ENCODE data around the gene THOP1.

THOP1 gene

DNA sequence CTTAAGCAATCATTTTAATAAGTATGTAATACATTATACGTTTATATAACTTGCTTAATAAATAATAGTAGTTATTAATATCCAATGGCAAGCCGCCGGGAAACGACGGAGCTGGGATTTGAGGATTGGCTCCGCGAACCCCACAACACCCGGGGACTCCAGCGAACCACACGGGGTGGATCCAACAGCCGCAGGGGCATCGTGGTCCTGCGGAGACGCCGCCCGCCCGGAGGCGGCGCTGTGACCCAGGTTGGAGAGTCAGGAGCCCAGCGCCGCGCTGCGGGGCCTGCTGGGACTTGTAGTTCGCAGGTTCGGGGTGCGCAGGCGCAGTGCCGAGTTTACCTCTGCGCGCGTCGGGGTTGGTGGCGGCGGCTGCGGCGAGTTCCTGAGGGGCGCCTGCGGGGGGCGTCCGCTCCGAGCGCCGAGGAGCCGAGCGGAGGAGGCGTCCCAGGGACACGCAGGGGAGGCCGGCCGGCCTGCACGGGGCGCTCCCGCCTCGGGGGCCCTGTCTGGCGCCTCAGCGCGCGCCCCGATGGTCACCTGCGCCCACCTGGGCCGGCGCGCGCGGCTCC is 34.3 kb downstream of the THOP1 start, which contains the start of gene ZNF554:
ZNF554 (plus strand) TSS at position 329 of the 572 bp plus-strand sequence; CDS start at position 533, 204 bp downstream.
- peak; percentile 93 for DNase-seq

GRCh38 chr19:2820112-2820702 is 34.9 kb downstream of the THOP1 start:
- DNase-seq = peak in 1 of 2 experiments; percentile 18

DNA sequence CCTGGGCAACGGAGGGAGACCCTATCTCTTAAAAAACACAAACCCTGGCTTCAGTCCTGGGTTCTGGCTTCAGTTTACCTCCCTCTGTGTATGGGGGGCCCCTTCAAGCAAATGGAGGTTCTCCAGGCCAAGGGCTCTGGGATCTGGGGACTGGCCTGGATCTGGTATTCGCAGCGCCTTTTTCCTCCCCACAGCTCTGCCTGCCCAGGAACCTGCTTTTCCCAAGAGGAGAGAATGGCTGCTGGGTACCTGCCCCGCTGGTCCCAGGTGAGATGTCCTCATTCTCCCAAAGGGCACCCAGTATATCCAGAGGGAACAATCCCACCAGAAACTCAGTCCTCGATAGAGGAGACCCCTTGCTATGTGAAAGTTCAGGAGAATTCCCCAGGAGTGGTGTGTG is 37.5 kb downstream of the THOP1 start:
- no peak for DNase-seq

GRCh38 chr19:2823646-2824045 is 38.3 kb downstream of the THOP1 start:
- no peak for DNase-seq

GRCh38 chr19:2824129-2824528 is 38.8 kb downstream of the THOP1 start:
- no peak for DNase-seq

DNA sequence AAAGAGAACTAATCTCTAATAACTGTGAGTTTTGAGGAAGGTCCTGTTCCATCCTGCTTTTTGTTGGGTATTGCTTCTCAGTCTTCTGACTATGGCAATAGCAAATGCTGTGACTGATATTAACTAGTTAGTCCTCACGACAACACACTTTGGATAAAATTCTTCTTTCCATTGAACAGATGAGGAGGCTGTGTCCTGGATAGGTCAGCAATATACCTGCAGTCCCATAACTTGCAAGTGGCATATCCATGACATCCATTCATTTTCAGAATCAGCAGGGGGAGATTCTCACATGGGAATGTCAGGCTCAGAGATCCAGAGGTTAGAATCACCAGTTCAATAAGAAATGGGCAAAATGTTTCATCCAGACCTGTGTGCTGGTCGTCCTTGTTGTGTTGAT is 41.7 kb downstream of the THOP1 start:
- no peak for DNase-seq

DNA sequence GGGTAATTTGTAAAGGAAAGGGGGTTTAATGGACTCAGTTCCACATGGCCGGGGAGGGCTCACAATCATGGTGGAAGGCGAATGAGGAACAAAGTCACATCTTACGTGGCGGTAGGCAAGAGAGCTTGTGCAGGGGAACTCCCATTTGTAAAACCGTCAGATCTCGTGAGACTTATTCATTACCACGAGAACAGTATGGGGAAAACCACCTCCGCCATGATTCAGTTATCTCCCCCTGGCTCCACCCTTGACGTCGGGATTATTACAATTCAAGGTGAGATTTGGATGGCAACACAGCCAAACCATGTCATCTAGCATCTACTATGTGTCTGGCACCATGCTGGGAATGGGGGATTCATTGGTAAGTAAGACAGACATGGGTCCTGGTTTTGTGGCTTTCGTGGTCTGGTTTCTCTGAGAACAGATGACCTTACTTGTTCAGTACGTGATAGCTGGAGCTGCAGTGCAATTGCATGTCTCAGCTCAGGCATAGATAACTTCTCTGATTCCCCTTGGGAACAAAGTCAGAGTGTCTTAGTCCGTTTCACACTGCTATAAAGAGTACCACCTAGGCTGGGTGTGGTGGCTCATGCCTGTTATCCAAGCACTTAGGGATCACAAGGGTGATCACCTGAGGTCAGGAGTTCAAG is 42.7 kb downstream of the THOP1 start:
- no peak for DNase-seq

DNA sequence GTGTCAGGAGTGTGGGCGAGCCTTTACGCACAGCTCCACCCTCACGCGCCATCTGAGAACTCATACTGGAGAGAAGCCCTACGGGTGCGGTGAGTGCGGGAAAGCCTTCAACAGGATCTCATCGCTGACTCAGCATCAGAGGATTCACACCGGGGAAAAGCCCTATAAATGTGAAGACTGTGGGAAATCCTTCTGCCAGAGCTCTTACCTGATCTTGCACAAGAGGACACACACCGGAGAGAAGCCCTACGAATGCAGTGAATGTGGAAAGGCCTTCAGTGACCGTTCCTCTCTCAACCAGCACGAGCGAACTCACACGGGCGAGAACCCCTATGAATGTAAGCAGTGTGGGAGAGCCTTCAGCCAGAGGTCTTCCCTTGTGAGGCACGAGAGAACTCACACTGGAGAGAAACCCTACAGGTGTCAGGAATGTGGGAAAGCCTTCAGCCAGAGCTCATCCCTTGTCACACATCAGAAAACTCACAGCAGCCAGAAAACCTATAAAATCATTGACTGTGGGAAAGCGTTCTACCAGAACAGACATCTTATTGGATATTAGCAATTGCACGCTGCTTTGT is 49.1 kb downstream of the THOP1 start:
- no peak for DNase-seq

DNA sequence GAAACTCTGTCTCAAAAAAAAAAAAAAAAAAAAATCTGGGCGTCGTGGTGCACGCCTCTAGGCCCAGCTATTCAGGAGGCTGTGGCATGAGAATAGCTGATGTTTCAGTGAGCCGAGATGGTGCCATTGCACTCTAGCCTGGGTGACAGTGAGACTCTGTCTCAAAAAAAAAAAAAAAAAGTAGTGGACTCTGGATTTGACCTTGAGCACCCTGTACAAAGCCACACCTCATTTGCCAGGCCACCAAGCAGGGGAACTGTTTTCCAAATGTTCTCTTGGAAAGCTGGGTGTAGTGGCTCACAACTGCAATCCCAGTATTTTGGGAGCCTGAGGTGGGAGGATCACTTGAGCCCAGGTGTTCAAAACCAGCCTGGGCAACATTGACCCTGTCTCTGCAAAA is 52.1 kb downstream of the THOP1 start:
- no peak for DNase-seq

GRCh38 chr19:2840794-2841791 is 55.8 kb downstream of the THOP1 start, which contains the start of gene ZNF555:
Gene ZNF555, plus strand, starts transcription at chr19:2841475. Its CDS starts 98 bp downstream, at chr19:2841573.
- DNase-seq = peak; percentile 99

DNA sequence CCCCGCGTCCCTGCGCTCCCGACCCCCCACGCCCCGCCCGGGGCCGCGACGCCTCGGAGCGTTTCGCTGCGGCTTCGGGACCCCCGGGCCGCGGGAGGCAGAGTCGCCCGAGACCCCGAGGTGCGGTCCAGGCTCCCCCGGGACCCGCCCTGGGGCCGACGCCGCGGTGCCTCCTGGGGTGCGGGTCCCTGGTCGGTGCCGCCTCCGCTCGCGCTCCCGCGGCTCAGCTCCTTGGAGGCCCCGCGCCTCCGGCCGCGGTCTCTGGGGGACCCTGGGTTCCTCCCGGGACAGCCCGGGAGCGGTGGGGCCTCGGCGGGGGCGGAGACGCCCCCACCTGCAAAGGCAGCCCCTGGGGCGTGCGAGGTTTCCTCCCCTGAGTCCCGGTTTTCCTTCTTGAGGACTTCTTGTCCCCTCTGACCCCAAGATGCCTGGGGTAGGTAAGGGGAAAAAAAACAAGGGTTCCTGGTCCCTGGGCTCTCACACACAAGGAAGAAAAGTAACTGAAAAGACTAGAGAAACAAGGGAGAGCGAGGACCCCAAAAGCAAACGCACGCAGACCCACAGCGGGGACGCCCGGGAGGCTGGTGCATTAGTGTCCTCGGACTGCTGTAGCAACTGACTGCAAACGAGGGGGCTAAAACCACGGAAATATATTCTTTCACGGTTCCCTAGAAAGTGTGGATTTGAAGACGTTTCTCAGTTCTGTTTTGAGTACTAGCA is 56.7 kb downstream of the THOP1 start:
- DNase-seq = no peak

DNA sequence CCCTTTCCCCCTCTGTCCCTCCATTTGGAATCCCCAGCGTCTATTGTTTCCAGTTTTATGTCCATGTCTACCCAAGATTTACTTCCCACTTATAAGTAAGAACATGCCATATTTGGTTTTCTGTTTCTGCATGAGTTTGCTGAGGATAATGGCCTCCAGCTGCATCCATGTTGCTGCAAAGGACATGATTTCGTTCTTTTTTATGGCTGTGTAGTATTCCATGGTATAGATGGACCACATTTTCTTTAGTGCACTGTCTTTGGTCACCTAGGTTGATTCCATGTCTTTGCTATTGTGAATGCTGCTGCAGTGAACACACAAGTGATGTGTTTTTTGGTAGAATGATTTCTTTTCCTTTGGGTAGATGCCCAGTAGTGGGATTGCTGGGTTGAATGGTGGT is 59.8 kb downstream of the THOP1 start:
- no peak for DNase-seq

- no peak for DNase-seq
Observed at GRCh38 chr19:2846180-2846894, 61.0 kb downstream of the THOP1 start.

- DNase-seq = no peak
Observed at GRCh38 chr19:2847507-2847906, 62.2 kb downstream of the THOP1 start.

GRCh38 chr19:2848616-2849015 is 63.3 kb downstream of the THOP1 start:
- no peak for DNase-seq

GRCh38 chr19:2850256-2850925 is 65.1 kb downstream of the THOP1 start:
- DNase-seq = no peak

- no peak for DNase-seq
Observed at GRCh38 chr19:2852598-2852997, 67.3 kb downstream of the THOP1 start.

DNA sequence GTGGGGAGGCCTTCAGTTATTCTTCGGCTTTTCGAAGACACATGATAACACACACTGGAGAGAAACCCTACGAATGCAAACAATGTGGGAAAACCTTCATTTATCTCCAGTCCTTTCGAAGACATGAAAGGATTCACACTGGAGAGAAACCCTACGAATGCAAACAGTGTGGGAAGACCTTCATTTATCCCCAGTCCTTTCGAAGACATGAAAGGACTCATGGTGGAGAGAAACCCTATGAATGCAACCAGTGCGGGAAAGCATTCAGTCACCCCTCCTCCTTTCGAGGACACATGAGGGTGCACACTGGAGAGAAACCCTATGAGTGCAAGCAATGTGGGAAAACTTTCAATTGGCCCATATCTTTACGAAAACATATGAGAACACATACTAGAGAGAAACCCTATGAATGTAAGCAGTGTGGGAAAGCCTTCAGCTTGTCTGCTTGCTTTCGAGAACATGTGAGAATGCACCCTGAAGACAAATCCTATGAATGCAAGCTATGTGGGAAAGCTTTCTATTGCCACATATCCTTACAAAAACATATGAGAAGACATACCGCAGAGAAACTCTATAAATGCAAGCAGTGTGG is 67.8 kb downstream of the THOP1 start:
- no peak for DNase-seq

- no peak for DNase-seq
Observed at GRCh38 chr19:2854849-2855248, 69.5 kb downstream of the THOP1 start.

DNA sequence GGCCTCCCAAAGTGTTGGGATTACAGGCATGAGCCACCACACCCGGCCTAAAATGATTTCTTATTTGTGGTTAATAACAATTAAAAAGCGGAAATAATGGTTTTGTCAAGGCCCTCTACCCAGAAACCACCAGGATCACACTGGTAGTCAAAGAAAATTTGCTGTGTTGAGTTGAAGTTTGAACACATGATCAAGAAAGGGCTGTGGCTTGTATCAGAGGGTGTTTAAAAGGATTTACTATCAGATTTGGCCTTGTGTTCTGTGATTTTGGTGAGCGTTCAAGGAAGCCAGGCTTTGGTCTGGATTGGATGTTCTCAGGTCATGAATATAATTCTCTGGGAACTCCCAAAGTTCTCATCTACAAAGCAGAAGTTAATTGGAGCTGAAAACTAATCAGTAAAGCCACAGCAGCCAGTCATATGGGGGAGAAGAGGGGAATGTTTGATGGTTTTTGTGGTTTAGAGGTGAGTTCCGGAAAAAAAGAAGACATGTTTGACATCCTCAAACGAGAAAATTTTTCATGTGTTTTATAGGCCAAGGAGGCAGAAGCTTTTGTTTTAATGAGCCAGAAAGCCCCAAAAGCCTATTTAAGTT is 71.3 kb downstream of the THOP1 start:
- DNase-seq = no peak

All from Kasumi-1 (cell line).